GM10266 (cell line): ENCODE data around the gene TEKT2.

Experiments
- DNase-seq: peaks from one replicate; pipeline ENCODE4 v3.0.0; 2012; ENCODE audit errors: extremely low spot score
- TF ChIP-seq, protein P1 (sequence below): IDR thresholded peaks from 2 replicates; pipeline ENCODE4 v1.5.1; 2012; ENCODE audit warnings: mild to moderate bottlenecking, low read depth; ENCODE audit not compliant: control insufficient read depth, insufficient read depth; ENCODE audit errors: missing control alignments

The TEKT2 gene

DNA sequence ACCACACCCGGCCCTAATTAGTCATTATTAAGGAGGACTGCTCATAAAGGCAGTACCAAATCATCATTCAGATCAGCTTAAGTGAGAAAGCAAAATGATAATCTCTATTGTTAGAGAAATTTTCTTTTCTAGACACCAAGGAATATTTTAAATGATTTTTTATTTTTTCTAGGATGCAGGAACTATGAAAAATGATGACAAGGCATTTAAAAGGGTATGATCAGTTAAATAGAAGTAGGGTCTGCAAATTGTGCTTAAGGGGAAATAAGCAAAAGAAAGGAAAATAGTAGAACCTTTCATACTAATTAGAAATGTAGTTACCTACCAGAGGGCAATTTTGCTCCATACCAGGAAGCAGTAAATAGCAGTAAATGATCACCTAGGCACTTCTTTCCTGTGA, 21.6 kb upstream of the TEKT2 start:
- DNase-seq: no peak
- TF ChIP-seq, protein P1, sequence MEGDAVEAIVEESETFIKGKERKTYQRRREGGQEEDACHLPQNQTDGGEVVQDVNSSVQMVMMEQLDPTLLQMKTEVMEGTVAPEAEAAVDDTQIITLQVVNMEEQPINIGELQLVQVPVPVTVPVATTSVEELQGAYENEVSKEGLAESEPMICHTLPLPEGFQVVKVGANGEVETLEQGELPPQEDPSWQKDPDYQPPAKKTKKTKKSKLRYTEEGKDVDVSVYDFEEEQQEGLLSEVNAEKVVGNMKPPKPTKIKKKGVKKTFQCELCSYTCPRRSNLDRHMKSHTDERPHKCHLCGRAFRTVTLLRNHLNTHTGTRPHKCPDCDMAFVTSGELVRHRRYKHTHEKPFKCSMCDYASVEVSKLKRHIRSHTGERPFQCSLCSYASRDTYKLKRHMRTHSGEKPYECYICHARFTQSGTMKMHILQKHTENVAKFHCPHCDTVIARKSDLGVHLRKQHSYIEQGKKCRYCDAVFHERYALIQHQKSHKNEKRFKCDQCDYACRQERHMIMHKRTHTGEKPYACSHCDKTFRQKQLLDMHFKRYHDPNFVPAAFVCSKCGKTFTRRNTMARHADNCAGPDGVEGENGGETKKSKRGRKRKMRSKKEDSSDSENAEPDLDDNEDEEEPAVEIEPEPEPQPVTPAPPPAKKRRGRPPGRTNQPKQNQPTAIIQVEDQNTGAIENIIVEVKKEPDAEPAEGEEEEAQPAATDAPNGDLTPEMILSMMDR: no peak

DNA sequence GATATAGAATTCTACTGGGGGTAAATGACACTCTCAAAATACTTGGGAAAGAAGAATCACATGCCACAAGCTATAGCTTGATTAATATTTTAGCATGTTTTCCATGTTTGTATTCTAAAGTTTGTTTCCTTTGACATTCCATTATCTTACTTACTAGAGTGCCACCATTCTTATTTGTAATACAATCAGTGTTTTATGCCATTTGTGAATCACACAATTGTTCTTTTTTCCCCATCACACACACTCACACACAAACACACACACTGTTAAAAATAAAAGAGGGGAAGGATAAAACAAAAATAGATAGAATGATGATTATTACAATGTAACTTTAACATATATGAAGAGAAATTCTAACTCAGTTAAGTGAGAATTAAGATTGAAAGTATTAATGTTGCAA, 16.0 kb upstream of the TEKT2 start:
- TF ChIP-seq, protein P1: no peak
- DNase-seq: no peak

DNA sequence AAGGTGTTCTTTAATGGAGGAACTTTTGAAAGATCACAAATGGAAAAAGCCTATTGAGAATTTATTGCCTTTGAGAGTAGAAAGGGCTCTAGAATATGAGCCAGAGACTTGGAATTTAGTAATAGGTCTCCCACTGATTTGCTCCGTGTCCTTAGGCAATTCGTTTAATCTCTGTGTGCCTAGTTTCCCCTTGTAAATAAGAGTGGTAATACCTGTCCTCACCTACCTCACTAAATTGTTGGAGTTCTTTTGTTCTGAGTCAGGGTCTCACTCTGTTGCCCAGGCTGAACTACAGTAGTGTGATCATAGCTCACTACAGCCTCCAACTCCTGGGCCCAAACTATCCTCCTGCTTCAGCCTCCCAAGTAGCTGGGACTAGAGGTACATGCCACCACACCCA, 15.0 kb upstream of the TEKT2 start:
- no peak for DNase-seq
- TF ChIP-seq, protein P1: no peak

DNA sequence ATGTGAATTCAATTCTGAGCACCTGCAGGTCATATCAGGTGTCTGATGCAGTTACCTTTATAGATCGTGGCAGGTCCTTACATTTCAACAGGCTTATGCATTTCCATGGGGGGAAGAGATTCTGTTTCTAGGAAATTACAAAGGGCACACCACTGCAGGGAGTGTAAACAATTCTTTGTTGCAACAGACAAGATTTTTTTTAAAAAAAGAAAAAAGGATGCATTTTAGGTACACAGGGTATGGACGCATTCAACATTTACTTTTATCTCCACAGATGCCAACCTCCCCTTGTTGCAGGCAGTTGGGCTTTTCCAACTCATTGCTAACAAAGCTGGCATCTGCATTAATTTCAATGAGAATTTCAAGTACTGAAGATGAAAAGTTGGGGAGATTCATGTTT, 13.5 kb upstream of the TEKT2 start:
- TF ChIP-seq, protein P1: no peak
- no peak for DNase-seq

DNA sequence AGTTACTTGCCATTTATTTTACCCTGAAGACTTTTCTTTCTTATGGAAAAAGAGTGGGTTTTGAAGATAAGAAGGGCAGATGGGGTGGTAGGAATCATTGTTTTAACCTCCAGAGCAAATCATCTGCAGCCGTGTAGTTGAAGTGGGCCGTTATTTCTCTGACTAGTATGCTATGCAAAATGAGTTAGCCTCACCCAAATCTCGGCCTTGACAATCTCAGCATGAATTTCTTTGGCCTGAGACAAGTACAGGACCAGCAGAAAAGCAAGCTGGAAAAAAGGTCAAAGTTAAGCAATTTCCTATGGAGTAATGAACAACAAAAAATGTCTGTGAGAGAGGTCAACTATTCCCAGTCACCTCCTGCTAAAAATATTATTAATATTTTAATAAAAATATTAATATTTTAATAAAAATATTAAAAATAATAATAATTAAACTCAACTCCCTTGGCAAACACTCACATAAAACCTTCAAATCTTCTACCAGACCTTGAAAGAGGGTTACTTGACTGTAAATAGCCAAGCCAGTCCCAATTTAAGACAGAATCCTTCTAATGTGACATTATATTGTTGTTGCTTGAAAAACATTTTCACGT, 6.8 kb upstream of the TEKT2 start:
- TF ChIP-seq, protein P1: no peak
- no peak for DNase-seq

DNA sequence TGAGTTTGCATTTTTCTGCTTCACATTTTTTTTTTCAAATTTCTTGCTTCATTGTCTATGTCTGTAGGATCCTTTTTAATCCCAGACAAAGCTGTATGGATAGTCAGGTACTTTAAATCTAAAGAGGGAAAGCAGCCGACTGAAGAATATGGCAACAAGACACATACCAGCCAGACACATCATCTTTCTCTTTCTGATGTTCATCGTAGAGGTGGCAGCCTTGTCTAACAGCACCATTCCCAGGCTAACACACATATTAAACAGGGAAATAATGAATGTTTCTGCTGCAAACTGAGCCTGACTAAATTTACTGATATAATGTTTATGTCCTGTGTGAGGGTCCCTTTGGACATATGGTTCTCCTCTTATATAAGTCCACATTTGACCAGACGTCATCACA, 3.7 kb upstream of the TEKT2 start:
- TF ChIP-seq, protein P1: no peak
- no peak for DNase-seq

DNA sequence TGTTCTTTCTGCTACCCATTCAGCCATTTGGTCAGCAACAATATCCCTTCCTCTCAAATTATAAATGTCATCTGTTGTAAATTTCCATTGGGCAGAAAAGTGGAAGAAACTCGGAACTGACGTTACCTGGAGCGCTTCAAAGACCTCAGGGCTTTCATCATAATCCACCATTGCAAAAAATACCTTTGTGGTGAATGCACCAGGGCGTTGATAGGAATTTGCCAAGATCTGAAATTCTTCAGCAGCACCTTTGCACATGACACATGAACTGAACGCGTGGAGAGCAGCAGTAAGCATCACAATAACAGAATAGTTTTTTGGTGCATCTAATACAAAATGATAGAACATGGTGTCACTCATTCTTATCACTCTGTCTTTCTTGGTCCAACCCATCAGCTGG, 3.1 kb upstream of the TEKT2 start:
- DNase-seq: no peak
- TF ChIP-seq, protein P1: no peak
